ENCODE results near the gene MYCBP2. TPM values are rescaled to one million over a fixed set of nuclear protein-coding genes. Genes with fewer than 3 reads are reported as not detected.
"Not testable (repeated sequence)": the region's sequence is repeated elsewhere in the genome, so short reads cannot be mapped to it uniquely, and the experiment has no call there.

MYCBP2 gene
- total RNA-seq, 1 donor from 2014 or later = 96.4 TPM

DNA sequence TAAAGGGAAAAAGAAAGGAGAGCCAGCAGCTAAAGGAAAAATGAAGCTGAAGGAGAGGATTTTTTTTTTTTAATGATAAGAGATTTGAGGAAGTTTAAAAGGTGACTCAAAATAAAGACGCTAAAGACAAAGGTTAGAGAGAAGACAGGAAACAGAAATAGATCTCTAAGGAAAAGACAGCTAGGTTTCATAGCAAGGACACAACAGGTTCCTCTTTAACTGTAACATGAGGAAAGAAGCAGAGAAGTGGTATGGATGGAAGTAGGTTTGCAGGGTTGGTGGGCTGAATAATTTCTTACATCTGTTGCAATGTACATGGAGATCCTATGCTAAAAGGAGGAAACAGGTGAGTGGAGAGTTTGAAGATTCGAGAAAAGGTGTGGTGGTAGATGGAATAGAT is 107.5 kb downstream of the MYCBP2 start:
- DNase-seq (ENCODE audit: low spot score) = no peak
- Mint-ChIP-seq H3K4me1 (ENCODE audit: low read depth) (peaks cover under 1% of the 10 kb centered on the region), H3K27ac (no peak overlapping the region), H3K9me3 (no peaks in the 10 kb centered on the region), H3K4me3 (no peak overlapping the region), H3K27me3 (ENCODE audit: insufficient read depth) (no peaks in the 10 kb centered on the region), H3K36me3 (ENCODE audit: low read depth) (peaks cover 30% of the 10 kb centered on the region)
- intact Hi-C loops (cut with micrococcal nuclease) = no loop called here

DNA sequence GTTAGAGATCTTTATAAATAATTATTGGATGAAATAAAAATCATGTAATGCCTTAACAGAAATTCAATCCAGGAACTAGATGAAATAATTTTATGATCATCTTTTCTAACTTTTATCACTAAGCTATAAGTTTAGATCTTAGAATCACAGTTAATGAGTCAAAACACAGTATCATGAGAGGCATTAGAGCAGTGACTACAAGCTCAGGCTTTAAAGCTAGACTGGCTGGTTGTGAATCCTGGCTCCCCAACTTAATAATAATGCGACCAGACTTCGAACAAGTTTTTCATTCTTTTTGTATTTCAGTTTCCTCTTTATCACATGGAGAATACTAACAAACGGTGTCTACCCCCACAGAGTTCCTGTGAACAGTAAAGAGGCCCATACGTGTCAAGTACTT is 108.6 kb downstream of the MYCBP2 start:
- peaks cover 11% of the 10 kb centered on the region for H3K4me1 Mint-ChIP-seq (ENCODE audit: low read depth)
- peaks cover 35% of the 10 kb centered on the region for H3K36me3 Mint-ChIP-seq (ENCODE audit: low read depth)
- no peaks in the 10 kb centered on the region for H3K9me3 Mint-ChIP-seq
- H3K27me3 Mint-ChIP-seq (ENCODE audit: insufficient read depth) = no peaks in the 10 kb centered on the region
- no peak for DNase-seq (ENCODE audit: low spot score)
- intact Hi-C loops (cut with micrococcal nuclease) = no loop called here
- H3K4me3 Mint-ChIP-seq = no peak overlapping the region
- H3K27ac Mint-ChIP-seq = no peak overlapping the region

DNA sequence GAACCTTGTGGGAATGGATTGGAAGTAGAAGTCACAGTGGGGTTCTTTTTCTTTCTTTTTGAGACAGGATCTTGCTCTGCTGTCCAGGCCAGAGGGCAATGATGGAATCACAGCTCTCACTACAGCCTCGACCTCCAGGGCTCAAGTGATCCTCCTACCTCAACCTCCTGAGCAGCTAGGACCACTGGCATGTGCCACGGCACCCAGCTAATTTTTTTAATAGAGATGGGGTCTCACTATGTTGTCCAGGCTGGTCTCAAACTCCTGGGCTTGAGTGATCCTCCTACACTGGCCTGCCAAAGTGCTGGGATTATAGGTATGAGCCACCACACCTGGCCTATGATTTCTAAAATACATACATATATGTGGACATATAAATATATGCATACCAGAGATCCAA is 111.4 kb downstream of the MYCBP2 start:
- no peak overlapping the region for H3K27ac Mint-ChIP-seq
- no peaks in the 10 kb centered on the region for H3K27me3 Mint-ChIP-seq (ENCODE audit: insufficient read depth)
- peaks cover 29% of the 10 kb centered on the region for H3K36me3 Mint-ChIP-seq (ENCODE audit: low read depth)
- intact Hi-C loops (cut with micrococcal nuclease) = no loop called here
- H3K9me3 Mint-ChIP-seq = no peaks in the 10 kb centered on the region
- H3K4me1 Mint-ChIP-seq (ENCODE audit: low read depth) = peaks cover 11% of the 10 kb centered on the region
- no peak for DNase-seq (ENCODE audit: low spot score)
- no peak overlapping the region for H3K4me3 Mint-ChIP-seq

DNA sequence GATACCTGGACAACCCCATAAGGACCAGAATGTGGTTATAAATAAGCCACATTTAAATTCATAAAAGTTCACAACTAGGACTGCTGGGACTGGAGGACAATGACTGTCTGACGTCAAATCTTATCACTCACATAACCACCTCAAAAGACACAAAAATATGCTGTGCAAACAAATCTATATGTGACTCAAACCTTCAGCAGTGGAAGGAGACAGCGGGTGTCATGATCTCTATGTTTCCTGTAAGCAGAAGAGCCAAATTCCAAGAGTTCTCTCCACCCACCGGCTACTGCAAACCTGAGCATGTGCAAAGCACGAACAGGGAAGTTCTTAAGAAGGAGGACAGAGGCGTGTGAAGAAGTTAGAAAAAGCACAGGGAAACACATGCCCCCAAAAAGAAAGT is 113.2 kb downstream of the MYCBP2 start:
- Mint-ChIP-seq H3K4me3 (no peak overlapping the region), H3K9me3 (no peaks in the 10 kb centered on the region), H3K27me3 (ENCODE audit: insufficient read depth) (no peaks in the 10 kb centered on the region), H3K27ac (no peak overlapping the region), H3K4me1 (ENCODE audit: low read depth) (peaks cover 11% of the 10 kb centered on the region), H3K36me3 (ENCODE audit: low read depth) (peaks cover 35% of the 10 kb centered on the region)
- intact Hi-C loops (cut with micrococcal nuclease) = no loop called here
- no peak for DNase-seq (ENCODE audit: low spot score)

DNA sequence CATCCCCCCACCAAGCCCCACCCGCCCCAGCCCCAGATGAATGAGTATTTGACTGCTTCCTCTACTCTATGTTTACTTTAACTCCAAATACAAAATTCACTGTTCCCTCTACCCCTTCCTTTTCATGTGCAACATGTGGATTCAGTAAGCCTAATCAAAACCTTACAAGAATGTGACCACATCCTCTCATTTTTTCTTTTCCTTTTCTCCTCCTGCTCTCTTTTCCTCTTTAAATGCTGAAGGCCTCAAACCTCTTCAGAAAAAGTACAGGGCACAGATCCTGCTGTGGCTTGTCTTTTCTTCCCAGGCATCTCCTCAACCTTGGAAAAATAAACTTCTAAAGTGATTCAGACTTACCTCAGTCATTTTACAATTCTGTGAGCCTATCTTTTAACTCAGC is 119.0 kb downstream of the MYCBP2 start:
- Mint-ChIP-seq H3K27me3 (ENCODE audit: insufficient read depth) (no peaks in the 10 kb centered on the region), H3K9me3 (peaks cover 5% of the 10 kb centered on the region), H3K4me1 (ENCODE audit: low read depth) (peaks cover 13% of the 10 kb centered on the region), H3K27ac (peak overlapping the region; percentile 45), H3K36me3 (ENCODE audit: low read depth) (peaks cover 36% of the 10 kb centered on the region), H3K4me3 (no peak overlapping the region)
- no peak for DNase-seq (ENCODE audit: low spot score)
- intact Hi-C loops (cut with micrococcal nuclease) = no loop called here

DNA sequence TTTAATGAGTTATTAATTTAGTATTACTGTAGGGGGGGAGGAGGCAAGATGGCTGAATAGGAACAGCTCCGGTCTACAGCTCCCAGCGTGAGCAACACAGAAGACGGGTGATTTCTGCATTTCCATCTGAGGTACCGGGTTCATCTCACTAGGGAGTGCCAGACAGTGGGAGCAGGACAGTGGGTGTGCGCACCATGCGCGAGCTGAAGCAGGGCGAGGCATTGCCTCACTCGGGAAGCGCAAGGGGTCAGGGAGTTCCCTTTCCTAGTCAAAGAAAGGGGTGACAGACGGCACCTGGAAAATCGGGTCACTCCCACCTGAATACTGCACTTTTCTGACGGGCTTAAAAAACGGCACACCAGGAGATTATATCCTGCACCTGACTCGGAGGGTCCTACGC is 127.9 kb downstream of the MYCBP2 start:
- DNase-seq (ENCODE audit: low spot score); intact Hi-C loops (cut with micrococcal nuclease); H3K4me1 Mint-ChIP-seq (ENCODE audit: low read depth); H3K27me3 Mint-ChIP-seq (ENCODE audit: insufficient read depth); H3K4me3 Mint-ChIP-seq; H3K27ac Mint-ChIP-seq; H3K9me3 Mint-ChIP-seq: not testable (repeated sequence)
- H3K36me3 Mint-ChIP-seq (ENCODE audit: low read depth) = peaks cover 18% of the 10 kb centered on the region

DNA sequence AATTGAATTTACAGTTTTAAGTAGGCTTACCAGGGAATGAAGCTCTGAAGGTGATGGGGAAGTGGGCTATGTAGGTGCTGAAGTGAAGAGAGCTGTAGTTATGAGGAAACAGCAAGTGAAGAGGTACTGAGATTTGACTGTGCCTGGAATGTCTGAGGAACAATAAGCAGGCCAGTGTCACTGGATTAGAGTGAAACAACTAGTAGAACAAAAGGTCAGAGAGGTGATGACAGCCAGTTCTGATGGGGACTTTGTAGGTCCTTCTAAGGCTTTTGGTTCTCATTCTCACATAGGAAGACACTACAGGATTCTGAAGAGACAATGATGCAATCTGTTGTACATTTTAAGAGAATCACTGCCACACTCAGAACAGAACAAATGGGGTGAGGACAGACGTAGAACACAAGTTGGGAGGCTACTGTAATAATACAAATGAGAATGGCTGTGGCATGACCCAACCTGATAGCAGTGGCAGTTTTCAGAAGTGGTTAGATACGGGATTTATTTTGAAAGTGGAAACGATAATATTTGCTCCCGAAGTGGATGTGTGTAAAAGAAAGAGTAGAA is 130.8 kb downstream of the MYCBP2 start:
- no peaks in the 10 kb centered on the region for H3K27me3 Mint-ChIP-seq (ENCODE audit: insufficient read depth)
- H3K4me1 Mint-ChIP-seq (ENCODE audit: low read depth) = no peaks in the 10 kb centered on the region
- H3K36me3 Mint-ChIP-seq (ENCODE audit: low read depth) = peaks cover 13% of the 10 kb centered on the region
- no peak for DNase-seq (ENCODE audit: low spot score)
- no peak overlapping the region for H3K4me3 Mint-ChIP-seq
- no peaks in the 10 kb centered on the region for H3K9me3 Mint-ChIP-seq
- no peak overlapping the region for H3K27ac Mint-ChIP-seq
- intact Hi-C loops (cut with micrococcal nuclease) = no loop called here

DNA sequence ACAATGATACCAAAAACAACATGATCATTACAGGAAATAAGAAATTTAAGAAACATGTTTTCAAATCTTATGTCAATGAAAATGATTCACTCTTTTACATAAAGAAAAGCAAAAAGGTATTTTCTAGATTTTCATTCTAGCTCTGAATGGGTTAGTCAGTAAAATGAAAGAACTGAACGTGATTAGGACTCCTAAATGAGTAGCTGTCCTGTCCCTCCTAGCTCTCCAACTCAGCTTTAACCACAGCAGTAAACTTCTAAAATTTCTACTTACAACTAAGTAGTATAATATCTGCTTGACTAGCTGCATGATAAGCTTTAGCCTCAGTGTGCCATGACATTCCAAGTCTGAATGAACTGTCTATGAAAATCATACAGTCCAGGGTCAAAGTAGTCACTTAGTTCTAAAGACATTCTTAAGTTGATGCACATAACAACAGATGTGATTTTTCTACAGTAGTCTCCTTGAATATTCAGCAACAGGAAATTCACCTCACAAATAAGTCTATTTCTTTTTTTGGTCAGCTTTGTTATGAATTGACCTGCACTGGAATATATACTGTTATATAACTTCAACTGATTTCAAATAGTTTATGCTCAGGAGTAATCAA is 136.4 kb downstream of the MYCBP2 start:
- DNase-seq (ENCODE audit: low spot score) = no peak
- Mint-ChIP-seq H3K9me3 (no peaks in the 10 kb centered on the region), H3K27ac (no peak overlapping the region), H3K4me1 (ENCODE audit: low read depth) (peaks cover 10% of the 10 kb centered on the region), H3K4me3 (no peak overlapping the region), H3K27me3 (ENCODE audit: insufficient read depth) (no peaks in the 10 kb centered on the region), H3K36me3 (ENCODE audit: low read depth) (peaks cover 29% of the 10 kb centered on the region)
- intact Hi-C loops (cut with micrococcal nuclease) = no loop called here

DNA sequence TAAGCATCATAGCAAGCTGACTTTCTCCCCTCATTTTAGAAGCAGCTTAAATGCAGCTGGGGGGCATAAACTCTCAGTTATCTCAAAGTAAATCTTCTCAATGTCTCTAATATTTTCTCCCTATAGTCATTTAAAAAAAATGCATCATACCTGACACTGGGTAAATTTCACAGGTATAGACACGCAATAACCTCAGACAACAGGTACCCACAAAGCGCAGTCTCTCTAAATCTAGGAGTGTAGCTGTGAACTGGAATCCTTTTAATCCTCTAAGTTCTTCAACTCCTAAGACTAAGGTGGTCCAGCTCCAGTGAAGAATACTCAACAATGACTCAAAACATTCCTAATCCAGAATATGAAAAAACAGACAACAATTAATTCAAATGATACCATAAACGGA is 141.2 kb downstream of the MYCBP2 start:
- Mint-ChIP-seq H3K9me3 (no peaks in the 10 kb centered on the region), H3K27ac (no peak overlapping the region), H3K4me3 (no peak overlapping the region), H3K36me3 (ENCODE audit: low read depth) (peaks cover 45% of the 10 kb centered on the region), H3K27me3 (ENCODE audit: insufficient read depth) (no peaks in the 10 kb centered on the region), H3K4me1 (ENCODE audit: low read depth) (peaks cover 27% of the 10 kb centered on the region)
- no peak for DNase-seq (ENCODE audit: low spot score)
- intact Hi-C loops (cut with micrococcal nuclease) = loop anchor here (2.0 kb wide), 1 partner anchor 105 kb away; no protein-coding TSS in a partner anchor

DNA sequence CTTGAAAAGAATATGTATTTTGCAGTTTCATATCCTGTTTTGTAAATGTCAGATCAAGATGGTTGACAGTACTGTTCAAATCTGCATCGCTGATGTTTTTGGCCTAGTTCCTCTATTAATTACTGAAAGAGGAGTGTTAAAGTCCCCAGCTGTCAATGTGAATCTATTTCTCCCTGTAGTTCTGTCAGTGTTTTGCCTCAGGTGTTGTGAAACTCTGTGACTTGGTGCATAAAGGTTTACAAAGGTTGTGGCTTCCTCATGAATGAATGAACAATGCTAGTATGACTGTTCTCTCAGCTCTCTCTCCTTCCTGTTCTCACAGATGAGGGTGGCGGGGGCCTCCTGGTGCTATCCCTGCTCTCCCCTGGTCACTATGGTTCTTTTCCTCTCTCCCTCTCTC is 142.4 kb downstream of the MYCBP2 start:
- H3K9me3 Mint-ChIP-seq = no peaks in the 10 kb centered on the region
- peak overlapping the region; percentile 49 for H3K27ac Mint-ChIP-seq
- no peak for DNase-seq (ENCODE audit: low spot score)
- no peak overlapping the region for H3K4me3 Mint-ChIP-seq
- intact Hi-C loops (cut with micrococcal nuclease) = loop anchor here (1.0 to 5.0 kb wide), 4 partner anchors 106 to 383 kb away; partner anchors contain the start of gene MYCBP2
- no peaks in the 10 kb centered on the region for H3K27me3 Mint-ChIP-seq (ENCODE audit: insufficient read depth)
- peaks cover 49% of the 10 kb centered on the region for H3K36me3 Mint-ChIP-seq (ENCODE audit: low read depth)
- peaks cover 23% of the 10 kb centered on the region for H3K4me1 Mint-ChIP-seq (ENCODE audit: low read depth)

DNA sequence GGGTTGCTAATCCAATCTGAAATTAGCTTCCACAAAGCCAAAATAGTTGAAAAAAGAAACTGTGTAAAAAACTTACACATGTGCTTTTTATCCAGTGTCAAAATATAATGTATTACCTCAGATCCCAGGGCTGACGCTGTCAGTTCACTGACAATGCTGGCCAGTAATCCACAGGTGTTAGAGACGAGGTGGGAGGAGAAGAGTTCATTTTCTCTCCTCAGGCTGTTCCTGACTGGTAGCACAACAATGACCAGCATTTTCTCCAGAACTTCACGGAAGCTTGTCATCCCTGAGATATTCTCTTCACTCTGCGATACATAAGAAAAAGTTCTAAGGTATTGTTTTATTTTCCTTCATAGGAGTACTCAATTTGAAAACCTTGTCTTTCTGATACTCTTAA is 146.9 kb downstream of the MYCBP2 start:
- Mint-ChIP-seq H3K36me3 (ENCODE audit: low read depth) (peaks cover 56% of the 10 kb centered on the region), H3K27me3 (ENCODE audit: insufficient read depth) (no peaks in the 10 kb centered on the region), H3K9me3 (no peaks in the 10 kb centered on the region), H3K27ac (no peak overlapping the region), H3K4me3 (no peak overlapping the region), H3K4me1 (ENCODE audit: low read depth) (peaks cover 18% of the 10 kb centered on the region)
- no peak for DNase-seq (ENCODE audit: low spot score)
- intact Hi-C loops (cut with micrococcal nuclease) = loop anchor here (5.0 kb wide), 1 partner anchor 387 kb away; no protein-coding TSS in a partner anchor

DNA sequence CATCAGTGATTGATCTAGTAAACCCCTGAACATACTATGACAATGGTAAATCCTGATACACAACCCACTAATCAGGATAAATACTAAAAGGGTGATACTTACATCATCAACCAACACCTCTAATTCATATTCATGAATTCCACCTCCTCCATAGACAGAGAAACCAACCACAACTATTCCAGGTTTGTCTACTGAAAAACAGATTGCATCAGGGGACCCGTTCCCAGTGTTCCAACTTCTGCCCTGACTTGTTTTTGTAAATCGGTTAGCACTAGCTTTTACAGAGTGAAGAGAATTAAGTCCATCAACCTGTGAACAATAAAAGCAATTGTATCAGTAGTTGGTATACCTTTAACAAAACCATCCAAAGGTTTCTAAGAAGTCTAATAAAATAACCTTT is 149.2 kb downstream of the MYCBP2 start:
- H3K9me3 Mint-ChIP-seq = no peaks in the 10 kb centered on the region
- H3K27ac Mint-ChIP-seq = no peak overlapping the region
- H3K4me3 Mint-ChIP-seq = no peak overlapping the region
- intact Hi-C loops (cut with micrococcal nuclease) = no loop called here
- peaks cover 47% of the 10 kb centered on the region for H3K36me3 Mint-ChIP-seq (ENCODE audit: low read depth)
- no peak for DNase-seq (ENCODE audit: low spot score)
- no peaks in the 10 kb centered on the region for H3K27me3 Mint-ChIP-seq (ENCODE audit: insufficient read depth)
- H3K4me1 Mint-ChIP-seq (ENCODE audit: low read depth) = peaks cover 11% of the 10 kb centered on the region

DNA sequence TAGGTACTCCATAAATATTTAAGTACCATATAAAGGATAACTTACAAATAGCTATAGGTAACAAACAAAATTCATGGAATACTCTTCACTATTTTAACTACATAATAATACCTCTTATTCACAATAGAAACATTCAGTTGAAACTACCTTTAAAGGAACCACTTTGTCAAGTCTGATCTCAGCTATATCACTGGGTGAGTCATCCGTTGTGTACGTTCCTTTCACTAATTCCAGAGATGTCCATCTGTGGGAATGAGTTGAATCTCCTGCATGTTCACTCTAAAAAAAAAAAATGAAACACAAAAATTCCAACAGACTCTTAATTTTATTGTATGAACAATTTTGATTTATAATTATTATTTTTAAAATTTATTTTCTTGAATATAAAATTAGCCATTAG is 150.5 kb downstream of the MYCBP2 start:
- Mint-ChIP-seq H3K27me3 (ENCODE audit: insufficient read depth) (no peaks in the 10 kb centered on the region), H3K4me1 (ENCODE audit: low read depth) (peaks cover 13% of the 10 kb centered on the region), H3K27ac (no peak overlapping the region), H3K9me3 (no peaks in the 10 kb centered on the region), H3K36me3 (ENCODE audit: low read depth) (peaks cover 46% of the 10 kb centered on the region), H3K4me3 (no peak overlapping the region)
- no peak for DNase-seq (ENCODE audit: low spot score)
- intact Hi-C loops (cut with micrococcal nuclease) = no loop called here

DNA sequence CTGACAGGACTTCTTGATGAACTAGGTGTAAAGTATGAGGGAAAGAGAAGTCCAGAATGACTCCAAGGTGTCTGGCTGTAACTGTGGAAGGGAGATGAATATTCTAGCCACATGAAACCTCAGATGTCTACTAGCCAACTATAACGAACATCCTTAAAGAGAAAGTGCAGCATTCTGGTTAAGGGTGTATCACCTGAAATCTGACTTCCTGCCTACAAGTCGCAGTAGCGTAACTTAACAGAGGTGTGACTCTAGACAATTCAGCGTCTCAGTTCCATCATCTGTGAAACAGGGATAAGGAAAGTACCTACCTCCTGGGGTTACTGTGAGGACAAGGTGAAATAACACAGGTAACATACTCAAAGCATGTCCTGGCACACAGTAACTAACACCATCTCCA is 154.2 kb downstream of the MYCBP2 start:
- Mint-ChIP-seq H3K9me3 (no peaks in the 10 kb centered on the region), H3K4me3 (no peak overlapping the region)
- intact Hi-C loops (cut with micrococcal nuclease) = no loop called here

More for the DNA sequence above, 154.2 kb downstream of the MYCBP2 start:
- Mint-ChIP-seq H3K4me1 (ENCODE audit: low read depth) (peaks cover 13% of the 10 kb centered on the region), H3K27ac (no peak overlapping the region), H3K36me3 (ENCODE audit: low read depth) (peaks cover 42% of the 10 kb centered on the region), H3K27me3 (ENCODE audit: insufficient read depth) (no peaks in the 10 kb centered on the region)
- no peak for DNase-seq (ENCODE audit: low spot score)
